B cell (primary cell): ENCODE results near the gene COA6. TPM values are rescaled to one million over a fixed set of nuclear protein-coding genes. Genes with fewer than 3 reads are reported as not detected.
A peak's percentile ranks its signal among the peaks of the same experiment; 100 is the strongest.

ENCODE experiments used
- ATAC-seq: fragments of 200-7000 bp; cut with Tn5 transposase; one replicate; pipeline ENCODE4 v1.10.0; 2021; ENCODE audit warnings: low read depth, mild to moderate bottlenecking, moderate number of reproducible peaks, moderate library complexity
- CTCF ChIA-PET: fragments of 350-600 bp; sonication (Branson Sonifier 250); formaldehyde crosslinking; loops from one replicate; lab custom pipeline; 2021; ENCODE audit warnings: antibody characterized with exemption, inconsistent platforms; lab: Charles Lee
- POLR2A ChIA-PET: fragments of 350-600 bp; sonication (Branson Sonifier 250); formaldehyde crosslinking; loops from one replicate; lab custom pipeline; 2021; ENCODE audit warnings: antibody characterized with exemption; lab: Charles Lee
- DNase-seq: peaks from one replicate; pipeline ENCODE4 v3.0.0; 2013
- H2AFZ ChIP-seq: 2 replicates; pipeline ENCODE4 v1.6.1; 2012; ENCODE audit warnings: mild to moderate bottlenecking, low read depth, low read length; ENCODE audit not compliant: insufficient read depth, poor library complexity, severe bottlenecking
- H3K27ac ChIP-seq, 2 donors: 1 replicate in 1 of 2; 2 replicates in 1 of 2; pipeline ENCODE4 v1.5.1; 2012 to 2013; ENCODE audit warnings: low read length in 2 of 2, mild to moderate bottlenecking in 2 of 2, moderate library complexity in 1 of 2
- H3K27me3 ChIP-seq, 4 experiments: fragments of 200-600 bp in 1 of 4; sonication (generic) in 1 of 4; replicated peaks in 1 of 4; 1 replicate in 2 of 4; 2 replicates in 2 of 4; pipeline versions ENCODE4 v1.6.1 to v1.7.0; 2013 to 2016; ENCODE audit warnings: low read length in 3 of 4, mild to moderate bottlenecking in 2 of 4, mixed read lengths in 1 of 4, moderate library complexity in 1 of 4; ENCODE audit not compliant: insufficient read depth in 4 of 4, control insufficient read depth in 3 of 4; ENCODE audit errors: control extremely low read depth in 1 of 4
- H3K36me3 ChIP-seq, 2 experiments: replicated peaks in 1 of 2; 1 replicate in 1 of 2; 2 replicates in 1 of 2; pipeline versions ENCODE4 v1.6.1 to v1.7.1; 2013; ENCODE audit warnings: low read length in 1 of 2; ENCODE audit not compliant: insufficient read depth in 2 of 2, control insufficient read depth in 1 of 2; ENCODE audit errors: control extremely low read depth in 1 of 2, extremely low read depth in 1 of 2
- H3K4me1 ChIP-seq, 2 donors: fragments of 200-600 bp in 1 of 2; sonication (generic) in 1 of 2; 1 replicate in 1 of 2; 2 replicates in 1 of 2; pipeline versions ENCODE4 v1.5.1 to v1.6.1; 2013 to 2017; ENCODE audit warnings: low read length in 2 of 2; ENCODE audit not compliant: control insufficient read depth in 2 of 2, insufficient read depth in 2 of 2
- H3K4me2 ChIP-seq: replicated peaks from 2 replicates; pipeline ENCODE3; 2012; ENCODE audit warnings: mild to moderate bottlenecking, low read depth, low read length; ENCODE audit not compliant: poor library complexity, severe bottlenecking
- H3K4me3 ChIP-seq, 5 experiments: fragments of 200-600 bp in 1 of 5; sonication (generic) in 1 of 5; 1 replicate in 3 of 5; 2 replicates in 2 of 5; pipeline versions ENCODE4 v1.5.1 to v1.7.0; 2011 to 2016; ENCODE audit warnings: low read length in 4 of 5, mild to moderate bottlenecking in 4 of 5, low read depth in 2 of 5, control low read depth in 1 of 5, moderate library complexity in 1 of 5; ENCODE audit not compliant: insufficient read depth in 1 of 5; ENCODE audit errors: control extremely low read depth in 1 of 5, extremely low read depth in 1 of 5
- H3K79me2 ChIP-seq: fragments of 200-600 bp; sonication (generic); one replicate; pipeline ENCODE4 v1.6.0; 2016; ENCODE audit warnings: low read length; ENCODE audit not compliant: control insufficient read depth, insufficient read depth
- H3K9ac ChIP-seq: fragments of 200-600 bp; sonication (generic); 2 replicates; pipeline ENCODE4 v1.6.1; 2017; ENCODE audit warnings: mild to moderate bottlenecking, low read length, moderate library complexity
- H3K9me3 ChIP-seq, 3 donors: one replicate each; pipeline versions ENCODE4 v1.6.1 to v1.7.1; 2013; ENCODE audit warnings: low read length in 2 of 3; ENCODE audit not compliant: control insufficient read depth in 2 of 3, insufficient read depth in 1 of 3; ENCODE audit errors: control extremely low read depth in 1 of 3
- H4K20me1 ChIP-seq: 2 replicates; pipeline ENCODE4 v1.6.0; 2012; ENCODE audit warnings: mild to moderate bottlenecking, low read length; ENCODE audit not compliant: insufficient read depth, control insufficient read depth, poor library complexity, severe bottlenecking
- H3K27ac Mint-ChIP-seq: one replicate; pipeline ENCODE4 v1.8.0; 2021; ENCODE audit warnings: mixed read lengths
- H3K27me3 Mint-ChIP-seq: one replicate; pipeline ENCODE4 v1.8.0; 2021; ENCODE audit warnings: mixed read lengths
- H3K4me1 Mint-ChIP-seq: one replicate; pipeline ENCODE4 v1.8.0; 2021; ENCODE audit warnings: mixed read lengths
- H3K4me3 Mint-ChIP-seq: one replicate; pipeline ENCODE4 v1.8.0; 2021; ENCODE audit warnings: mixed read lengths
- H3K9me3 Mint-ChIP-seq: one replicate; pipeline ENCODE4 v1.8.0; 2022; ENCODE audit warnings: mixed read lengths; ENCODE audit not compliant: insufficient read depth
- EZH2 ChIP-seq: IDR thresholded peaks from 2 replicates; pipeline ENCODE4 v1.6.1; 2012; ENCODE audit warnings: borderline replicate concordance, low read depth, mild to moderate bottlenecking, moderate library complexity, low read length; ENCODE audit not compliant: insufficient read depth, poor library complexity, severe bottlenecking
- WGBS: methylation state at CpG from one replicate; pipeline ENCODE4 v1.1.5; 2013; ENCODE audit warnings: missing lambda C conversion rate; ENCODE audit not compliant: insufficient coverage; 5-methylcytosine and 5-hydroxymethylcytosine counted together
- intact Hi-C: fragments of 100-400 bp; cut with micrococcal nuclease; formaldehyde crosslinking; loops from one replicate; pipeline ENCODE4 v1.10.0; 2022
- polyA plus RNA-seq: library from polyadenylated mRNA; depleted of rRNA; stranded (reverse); fragments of >200 nt; gene quantifications from 2 replicates; pipeline ENCODE4 v1.2.3, GENCODE V29; 2012
- total RNA-seq, 2 donors: library from RNA; stranded (reverse); fragments of 120-200 nt in 1 of 2; gene quantifications; 1 replicate in 1 of 2; 2 replicates in 1 of 2; pipeline versions ENCODE4 v1.2.3 to v1.2.4, GENCODE V29; 2013 to 2022
- TF ChIP-seq, protein P1 (sequence below): fragments of 200-600 bp; IDR thresholded peaks from one replicate; pipeline ENCODE4 v1.8.0; 2022; ENCODE audit warnings: antibody characterized with exemption, mild to moderate bottlenecking

The COA6 gene
- total and polyA plus RNA-seq, 2 donors (not counting 1 experiment from before 2014, with no cell fraction given), result 5.7 to 14.8 TPM

DNA sequence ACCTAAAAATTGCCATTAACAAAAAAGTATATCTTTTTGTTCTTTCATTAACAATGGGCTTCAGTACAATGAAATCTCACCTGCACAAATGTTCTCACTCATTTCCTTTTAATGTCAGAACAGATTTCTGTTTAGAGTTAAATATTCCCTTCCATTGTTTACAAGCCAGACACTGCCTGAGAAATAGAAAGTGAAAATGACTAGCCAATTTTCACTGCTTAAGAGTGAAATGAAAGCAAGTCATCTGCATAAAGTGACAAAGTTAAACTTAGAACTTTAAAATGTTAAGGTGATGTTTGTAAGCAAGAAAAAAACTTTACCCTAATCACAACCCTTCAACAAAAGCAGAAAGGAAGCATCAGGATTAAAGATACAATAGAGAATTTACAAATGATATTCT, 27.5 kb downstream of the COA6 start:
- POLR2A ChIA-PET, result no interaction called here

DNA sequence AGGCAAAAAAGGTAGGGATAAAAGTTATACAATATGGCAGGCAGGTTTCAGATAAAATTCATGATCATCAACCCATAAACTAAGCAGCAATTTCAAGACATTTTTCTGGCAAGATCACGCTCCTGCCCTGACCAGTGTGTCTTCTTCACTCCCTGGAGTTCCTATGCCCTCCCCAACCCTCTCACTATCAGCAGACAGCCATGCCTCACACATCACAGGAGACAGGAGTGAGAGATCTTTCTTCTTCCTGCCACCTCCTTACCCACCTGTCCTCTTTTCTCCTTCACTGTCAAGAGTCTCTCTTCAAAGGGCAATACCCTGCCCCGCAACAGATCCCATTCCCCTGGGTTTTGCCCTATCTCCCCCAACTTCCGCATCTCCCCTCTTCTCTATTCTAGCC, 28.4 kb downstream of the COA6 start:
- Histone ChIP-seq H3K9me3 (no peaks in the 10 kb centered on the region), H4K20me1 (no peaks in the 10 kb centered on the region), H3K9ac (no peak overlapping the region), H3K4me3 (no peak overlapping the region), H3K4me2 (no peak overlapping the region), H3K27me3 (no peaks in the 10 kb centered on the region), H3K79me2 (no peaks in the 10 kb centered on the region), H3K36me3 (peaks cover 3 to 7% of the 10 kb centered on the region in 2 experiments), H3K4me1 (peaks cover 18 to 20% of the 10 kb centered on the region in 2 donors), H3K27ac (peak overlapping the region in 1 of 2 donors; percentile 65), H2AFZ (peak overlapping the region; percentile 25)
- WGBS, result 98% methylated on average over 3 of the region's 3 CpGs
- Mint-ChIP-seq H3K9me3 (no peaks in the 10 kb centered on the region), H3K27ac (peak overlapping the region; percentile 89), H3K4me1 (peaks cover 36% of the 10 kb centered on the region), H3K27me3 (no peaks in the 10 kb centered on the region), H3K4me3 (peak overlapping the region; percentile 18)
- DNase-seq (no peak), ATAC-seq (no peak)
- ChIA-PET CTCF (no interaction called here), POLR2A (no interaction called here)
- no peak for TF ChIP-seq EZH2
- TF ChIP-seq, protein P1, sequence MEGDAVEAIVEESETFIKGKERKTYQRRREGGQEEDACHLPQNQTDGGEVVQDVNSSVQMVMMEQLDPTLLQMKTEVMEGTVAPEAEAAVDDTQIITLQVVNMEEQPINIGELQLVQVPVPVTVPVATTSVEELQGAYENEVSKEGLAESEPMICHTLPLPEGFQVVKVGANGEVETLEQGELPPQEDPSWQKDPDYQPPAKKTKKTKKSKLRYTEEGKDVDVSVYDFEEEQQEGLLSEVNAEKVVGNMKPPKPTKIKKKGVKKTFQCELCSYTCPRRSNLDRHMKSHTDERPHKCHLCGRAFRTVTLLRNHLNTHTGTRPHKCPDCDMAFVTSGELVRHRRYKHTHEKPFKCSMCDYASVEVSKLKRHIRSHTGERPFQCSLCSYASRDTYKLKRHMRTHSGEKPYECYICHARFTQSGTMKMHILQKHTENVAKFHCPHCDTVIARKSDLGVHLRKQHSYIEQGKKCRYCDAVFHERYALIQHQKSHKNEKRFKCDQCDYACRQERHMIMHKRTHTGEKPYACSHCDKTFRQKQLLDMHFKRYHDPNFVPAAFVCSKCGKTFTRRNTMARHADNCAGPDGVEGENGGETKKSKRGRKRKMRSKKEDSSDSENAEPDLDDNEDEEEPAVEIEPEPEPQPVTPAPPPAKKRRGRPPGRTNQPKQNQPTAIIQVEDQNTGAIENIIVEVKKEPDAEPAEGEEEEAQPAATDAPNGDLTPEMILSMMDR, result no peak
- intact Hi-C loops, result no loop called here

More for the DNA sequence above, 27.5 kb downstream of the COA6 start:
- H3K27me3 Mint-ChIP-seq, result no peaks in the 10 kb centered on the region
- peak overlapping the region in 1 of 5 experiments; percentile 31 for H3K4me3 ChIP-seq
- CTCF ChIA-PET, result no interaction called here
- H3K4me1 ChIP-seq, result peaks cover 18 to 20% of the 10 kb centered on the region in 2 donors
- no peaks in the 10 kb centered on the region for H3K9me3 Mint-ChIP-seq
- peak overlapping the region; percentile 44 for H2AFZ ChIP-seq
- H3K36me3 ChIP-seq, result peaks cover 2 to 4% of the 10 kb centered on the region in 2 experiments
- peak overlapping the region; percentile 63 for H3K4me3 Mint-ChIP-seq
- H3K79me2 ChIP-seq, result no peaks in the 10 kb centered on the region
- H3K4me2 ChIP-seq, result peak overlapping the region; percentile 59
- peak overlapping the region; percentile 18 for H3K9ac ChIP-seq
- no peaks in the 10 kb centered on the region for H3K9me3 ChIP-seq
- H3K4me1 Mint-ChIP-seq, result peaks cover 36% of the 10 kb centered on the region
- no peaks in the 10 kb centered on the region for H3K27me3 ChIP-seq
- TF ChIP-seq EZH2, result no peak
- TF ChIP-seq, protein P1, result no peak
- no peaks in the 10 kb centered on the region for H4K20me1 ChIP-seq
- H3K27ac Mint-ChIP-seq, result peak overlapping the region; percentile 77
- H3K27ac ChIP-seq, result peak overlapping the region; percentile 3 to 65
- DNase-seq, result peak; percentile 33
- intact Hi-C loops, result no loop called here
- no peak for ATAC-seq
